Stimulated activated CD8-positive, alpha-beta memory T cell treated with anti-CD3 and anti-CD28 coated beads, Interleukin-12 subunit alpha, Interleukin-12 subunit beta, amount 100 ng/mL, for 24 hours (primary cell): ENCODE data around the gene C1QTNF8.

Experiments
- DNase-seq: peaks from one replicate; pipeline ENCODE4 v3.0.0-alpha.2; 2020; ENCODE audit errors: extremely low read depth

C1QTNF8 gene

GRCh38 chr16:1127101-1127500 lies 31.1 kb upstream of the C1QTNF8 start:
- no peak for DNase-seq

GRCh38 chr16:1126586-1126985 lies 30.5 kb upstream of the C1QTNF8 start:
- DNase-seq: no peak

- DNase-seq: no peak
Measured at GRCh38 chr16:1126044-1126443, 30.0 kb upstream of the C1QTNF8 start.

GRCh38 chr16:1125471-1125870 lies 29.4 kb upstream of the C1QTNF8 start:
- DNase-seq: no peak

GRCh38 chr16:1124795-1125194 lies 28.8 kb upstream of the C1QTNF8 start:
- DNase-seq: no peak

- DNase-seq: no peak
Measured at GRCh38 chr16:1124291-1124690, 28.2 kb upstream of the C1QTNF8 start.

- no peak for DNase-seq
Measured at GRCh38 chr16:1123525-1124230, 27.6 kb upstream of the C1QTNF8 start.

GRCh38 chr16:1122398-1122765 lies 26.3 kb upstream of the C1QTNF8 start:
- no peak for DNase-seq

- DNase-seq: no peak
Measured at GRCh38 chr16:1121601-1122397, 25.8 kb upstream of the C1QTNF8 start.

- DNase-seq: no peak
Measured at GRCh38 chr16:1121009-1121408, 25.0 kb upstream of the C1QTNF8 start.

GRCh38 chr16:1120577-1120941 lies 24.5 kb upstream of the C1QTNF8 start:
- no peak for DNase-seq

- DNase-seq: no peak
Measured at GRCh38 chr16:1119766-1120576, 23.9 kb upstream of the C1QTNF8 start.

- DNase-seq: no peak
Measured at GRCh38 chr16:1119129-1119528, 23.1 kb upstream of the C1QTNF8 start.

GRCh38 chr16:1117926-1118325 lies 21.9 kb upstream of the C1QTNF8 start:
- DNase-seq: no peak

- no peak for DNase-seq
Measured at GRCh38 chr16:1117176-1117900, 21.3 kb upstream of the C1QTNF8 start.

GRCh38 chr16:1116693-1117077 lies 20.6 kb upstream of the C1QTNF8 start:
- DNase-seq: no peak

GRCh38 chr16:1113889-1114526 lies 18.0 kb upstream of the C1QTNF8 start:
- DNase-seq: no peak

- no peak for DNase-seq
Measured at GRCh38 chr16:1113489-1113888, 17.4 kb upstream of the C1QTNF8 start.

GRCh38 chr16:1112506-1113184 lies 16.6 kb upstream of the C1QTNF8 start:
- DNase-seq: no peak

GRCh38 chr16:1109648-1110047 lies 13.6 kb upstream of the C1QTNF8 start:
- DNase-seq: no peak
